IMR-90 (cell line): ENCODE results near the gene PTAR1. TPM values are rescaled to one million over a fixed set of nuclear protein-coding genes. Genes with fewer than 3 reads are reported as not detected.

Source experiments
- ATAC-seq: fragments of 200-7000 bp; cut with Tn5 transposase; 2 replicates; pipeline ENCODE4 v1.9.1; 2020; ENCODE audit warnings: low read depth, mild to moderate bottlenecking, moderate library complexity
- BruUV-seq: library from RNA; stranded (reverse); fragments of 400-500 nt; replicated peaks from 2 replicates; lab custom pipeline; 2021; lab: Mats Ljungman, UMichigan
- CTCF ChIA-PET: fragments of 300-600 bp; formaldehyde crosslinking; extraction: SDS; loops from one replicate; lab custom pipeline; 2021; ENCODE audit warnings: antibody characterized with exemption; lab: Yijun Ruan, JAX
- POLR2A ChIA-PET: fragments of 300-600 bp; sonication (Branson Sonifier 250); formaldehyde crosslinking; loops from one replicate; lab custom pipeline; 2022; ENCODE audit warnings: antibody characterized with exemption; ENCODE audit not compliant: unreplicated experiment; lab: Charles Lee
- DNase-seq: peaks from one replicate; pipeline ENCODE4 v3.0.0; 2013
- H2AFZ ChIP-seq: replicated peaks from 2 replicates; pipeline ENCODE3; 2013; ENCODE audit warnings: low read length, mild to moderate bottlenecking; ENCODE audit not compliant: poor library complexity
- H2AK5ac ChIP-seq: 2 replicates; pipeline ENCODE4 v1.6.1; 2013; ENCODE audit warnings: low read depth, low read length, inconsistent platforms
- H2AK9ac ChIP-seq: replicated peaks from 2 replicates; pipeline ENCODE3; 2013; ENCODE audit warnings: mild to moderate bottlenecking, low read depth, low read length, moderate library complexity; ENCODE audit not compliant: poor library complexity
- H2BK120ac ChIP-seq: 2 replicates; pipeline ENCODE4 v1.6.1; 2013; ENCODE audit warnings: low read depth, low read length, inconsistent platforms
- H2BK15ac ChIP-seq: 3 replicates; pipeline ENCODE4 v1.6.1; 2013; ENCODE audit warnings: low read depth, low read length, inconsistent platforms
- H2BK20ac ChIP-seq: 2 replicates; pipeline ENCODE4 v1.6.1; 2013; ENCODE audit warnings: low read depth, mild to moderate bottlenecking, inconsistent platforms, low read length, moderate library complexity
- H2BK5ac ChIP-seq: 2 replicates; pipeline ENCODE4 v1.6.1; 2013; ENCODE audit warnings: mild to moderate bottlenecking, low read depth, low read length, inconsistent platforms; ENCODE audit not compliant: poor library complexity, severe bottlenecking
- H3K14ac ChIP-seq: replicated peaks from 2 replicates; pipeline ENCODE4 v1.6.1; 2013; ENCODE audit warnings: low read depth, low read length, inconsistent platforms
- H3K18ac ChIP-seq: 2 replicates; pipeline ENCODE4 v1.6.1; 2013; ENCODE audit warnings: low read depth, low read length, control low read depth
- H3K23ac ChIP-seq: 2 replicates; pipeline ENCODE4 v1.6.1; 2013; ENCODE audit warnings: low read depth, low read length, inconsistent platforms
- H3K27ac ChIP-seq: 2 replicates; pipeline ENCODE4 v1.5.1; 2013; ENCODE audit warnings: mild to moderate bottlenecking, control low read depth, low read length; ENCODE audit not compliant: insufficient read depth
- H3K27me3 ChIP-seq: 2 replicates; pipeline ENCODE4 v1.6.1; 2013; ENCODE audit warnings: low read length; ENCODE audit not compliant: control insufficient read depth, insufficient read depth
- H3K36me3 ChIP-seq: 2 replicates; pipeline ENCODE4 v1.6.1; 2013; ENCODE audit warnings: low read length, mixed read lengths; ENCODE audit not compliant: control insufficient read depth, insufficient read depth
- H3K4ac ChIP-seq: 2 replicates; pipeline ENCODE4 v1.6.1; 2013; ENCODE audit warnings: low read depth, low read length, inconsistent platforms
- H3K4me1 ChIP-seq: 2 replicates; pipeline ENCODE4 v1.6.1; 2013; ENCODE audit warnings: low read length, mixed read lengths; ENCODE audit not compliant: control insufficient read depth, insufficient read depth
- H3K4me2 ChIP-seq: 2 replicates; pipeline ENCODE4 v1.6.1; 2013; ENCODE audit warnings: low read depth, mild to moderate bottlenecking, control low read depth, low read length, moderate library complexity
- H3K4me3 ChIP-seq: 2 replicates; pipeline ENCODE4 v1.5.1; 2013; ENCODE audit warnings: low read depth, mild to moderate bottlenecking, control low read depth, low read length, moderate library complexity; ENCODE audit not compliant: insufficient read depth
- H3K56ac ChIP-seq: 2 replicates; pipeline ENCODE4 v1.6.1; 2013; ENCODE audit warnings: low read length, inconsistent platforms; ENCODE audit not compliant: insufficient read depth; ENCODE audit errors: extremely low read depth
- H3K79me1 ChIP-seq, 2 experiments: 2 replicates each; pipeline ENCODE4 v1.6.1; 2013; ENCODE audit warnings: low read length in 2 of 2, inconsistent platforms in 1 of 2, low read depth in 1 of 2
- H3K9ac ChIP-seq: 2 replicates; pipeline ENCODE4 v1.6.1; 2013; ENCODE audit warnings: low read depth, low read length, control low read depth
- H3K9me1 ChIP-seq: 2 replicates; pipeline ENCODE4 v1.6.1; 2013; ENCODE audit warnings: low read length, inconsistent platforms; ENCODE audit not compliant: insufficient read depth
- H3K9me3 ChIP-seq: 2 replicates; pipeline ENCODE4 v1.6.1; 2013; ENCODE audit warnings: low read length; ENCODE audit not compliant: control insufficient read depth, insufficient read depth
- H4K20me1 ChIP-seq: 2 replicates; pipeline ENCODE4 v1.6.1; 2013; ENCODE audit warnings: low read length, inconsistent platforms; ENCODE audit not compliant: insufficient read depth
- H4K5ac ChIP-seq: 2 replicates; pipeline ENCODE4 v1.6.1; 2013; ENCODE audit warnings: mild to moderate bottlenecking, low read depth, low read length, control low read depth
- H4K8ac ChIP-seq, 2 experiments: 2 replicates each; pipeline ENCODE4 v1.6.1; 2013; ENCODE audit warnings: low read depth in 2 of 2, low read length in 2 of 2, control low read depth in 1 of 2, inconsistent platforms in 1 of 2
- H4K91ac ChIP-seq: 2 replicates; pipeline ENCODE4 v1.6.1; 2013; ENCODE audit warnings: low read depth, low read length, inconsistent platforms; ENCODE audit not compliant: insufficient read depth
- BHLHE40 ChIP-seq: fragments of 150-350 bp; IDR thresholded peaks from 2 replicates; pipeline ENCODE4 v1.6.1; 2016; ENCODE audit warnings: mild to moderate bottlenecking, low read depth, low read length
- CEBPB ChIP-seq: IDR thresholded peaks from 2 replicates; pipeline ENCODE4 v1.6.1; 2012; ENCODE audit warnings: low read depth, low read length, improper control_type of control experiment
- CHD1 ChIP-seq: IDR thresholded peaks from 2 replicates; pipeline ENCODE4 v1.6.1; 2012; ENCODE audit warnings: low read depth, low read length, improper control_type of control experiment
- FOS ChIP-seq: fragments of 150-350 bp; IDR thresholded peaks from 2 replicates; pipeline ENCODE4 v1.6.1; 2016; ENCODE audit warnings: low read depth, low read length
- MAFK ChIP-seq: IDR thresholded peaks from 2 replicates; pipeline ENCODE4 v1.6.1; 2012; ENCODE audit warnings: low read depth, low read length, improper control_type of control experiment
- MAZ ChIP-seq: IDR thresholded peaks from 2 replicates; pipeline ENCODE4 v1.6.1; 2012; ENCODE audit warnings: low read depth, mild to moderate bottlenecking, low read length, improper control_type of control experiment, moderate library complexity, borderline replicate concordance
- MXI1 ChIP-seq: IDR thresholded peaks from 2 replicates; pipeline ENCODE4 v1.6.1; 2012; ENCODE audit warnings: low read depth, mild to moderate bottlenecking, low read length, moderate library complexity, borderline replicate concordance
- NFE2L2 ChIP-seq: fragments of 150-350 bp; IDR thresholded peaks from 2 replicates; pipeline ENCODE4 v1.6.1; 2016; ENCODE audit warnings: low read depth, mild to moderate bottlenecking, low read length
- POLR2A ChIP-seq: IDR thresholded peaks from 2 replicates; pipeline ENCODE4 v1.6.1; 2012; ENCODE audit warnings: mild to moderate bottlenecking, low read depth, low read length
- RAD21 ChIP-seq: IDR thresholded peaks from 2 replicates; pipeline ENCODE4 v1.6.1; 2012; ENCODE audit warnings: low read length, improper control_type of control experiment
- RCOR1 ChIP-seq: IDR thresholded peaks from 2 replicates; pipeline ENCODE4 v1.6.1; 2012; ENCODE audit warnings: mild to moderate bottlenecking, low read length, improper control_type of control experiment; ENCODE audit not compliant: insufficient replicate concordance
- RFX5 ChIP-seq: IDR thresholded peaks from 2 replicates; pipeline ENCODE4 v1.8.0; 2012; ENCODE audit warnings: low read depth, mild to moderate bottlenecking, low read length, moderate library complexity
- SMC3 ChIP-seq: fragments of 150-350 bp; IDR thresholded peaks from 2 replicates; pipeline ENCODE4 v1.6.1; 2016; ENCODE audit warnings: low read depth, mild to moderate bottlenecking, antibody characterized with exemption, low read length, moderate library complexity
- WGBS, 2 experiments: methylation state at CpG; one replicate each; pipeline versions ENCODE4 v1.1.5 to v1.1.7; 2013; ENCODE audit warnings: missing lambda C conversion rate in 2 of 2; ENCODE audit not compliant: insufficient read length in 1 of 2; ENCODE audit errors: extremely low coverage in 2 of 2; 5-methylcytosine and 5-hydroxymethylcytosine counted together
- dilution Hi-C: fragments of 300-500 bp; cut with HindIII; formaldehyde crosslinking; loops from one replicate; pipeline ENCODE4 v1.14.3; 2018; ENCODE audit warnings: low sequenced_read_pairs; ENCODE audit not compliant: unreplicated experiment
- in situ Hi-C: fragments of 300-500 bp; cut with MboI; formaldehyde crosslinking; loops from 3 replicates; pipeline ENCODE4 v1.14.3; 2019; ENCODE audit warnings: low sequenced_read_pairs, inconsistent platforms, mixed read lengths
- intact Hi-C: fragments of 100-400 bp; cut with micrococcal nuclease; formaldehyde crosslinking; loops from 2 replicates; pipeline ENCODE4 v1.10.0; 2022
- polyA plus RNA-seq, 3 experiments: library from polyadenylated mRNA; depleted of rRNA; stranded (reverse); fragments of >200 nt; gene quantifications; 2 replicates each; pipeline ENCODE4 v1.2.3, GENCODE V29; 2012; ENCODE audit warnings: low replicate concordance in 1 of 3
- total RNA-seq: library from RNA; depleted of rRNA; stranded (reverse); fragments of >200 nt; gene quantifications from 2 replicates; pipeline ENCODE4 v1.2.3, GENCODE V29; 2012
- TF ChIP-seq, protein P1 (sequence below): conservative IDR thresholded peaks from 2 replicates; pipeline ENCODE4 v1.5.1; 2012; ENCODE audit warnings: mild to moderate bottlenecking, low read depth, low read length, improper control_type of control experiment
- TF ChIP-seq, protein P2 (sequence below): fragments of 150-350 bp; IDR thresholded peaks from 2 replicates; pipeline ENCODE4 v1.6.1; 2016; ENCODE audit warnings: low read depth, mild to moderate bottlenecking, low read length, moderate library complexity, borderline replicate concordance
- TF ChIP-seq, protein P3 (sequence below): fragments of 150-350 bp; IDR thresholded peaks from 2 replicates; pipeline ENCODE4 v1.6.1; 2017; ENCODE audit warnings: mild to moderate bottlenecking, antibody characterized with exemption, low read length, low read depth

PTAR1 gene
- total and polyA plus RNA-seq, 2 of the 4 experiments (the other 2 are of a cell fraction) = 10.6 to 110 TPM

DNA sequence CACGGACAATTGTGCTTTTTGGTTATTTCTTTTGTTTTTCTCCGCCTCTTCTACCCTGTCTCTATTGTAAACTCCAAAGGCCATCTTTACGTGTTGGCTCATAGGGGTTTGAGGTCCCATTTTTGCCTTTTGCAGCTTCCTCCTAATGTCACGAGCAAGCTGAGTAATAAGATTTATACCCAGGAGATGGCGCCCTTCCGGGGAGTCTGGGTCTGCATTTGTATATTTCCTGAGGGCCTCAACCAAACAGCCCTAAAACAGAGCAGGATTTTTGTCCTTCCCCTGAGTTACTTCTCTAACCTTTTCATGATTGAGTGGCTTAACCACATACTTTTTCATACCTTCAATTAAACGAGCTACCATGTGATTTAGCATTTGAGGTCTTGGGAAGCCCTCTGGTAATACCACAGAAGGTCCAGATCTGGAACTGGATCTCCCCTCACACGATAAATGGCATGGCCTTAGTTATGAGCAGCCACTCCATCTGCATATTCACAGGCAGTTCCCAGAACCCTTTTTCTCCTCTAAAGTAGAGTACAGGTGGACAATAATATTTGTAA is 49.6 kb upstream of the PTAR1 start:
- Histone ChIP-seq H4K5ac (no peak overlapping the region), H3K79me1 (no peaks in the 10 kb centered on the region), H2AK5ac (no peak overlapping the region), H3K4me2 (no peak overlapping the region), H3K23ac (no peak overlapping the region), H4K8ac (no peak overlapping the region), H2BK15ac (no peak overlapping the region), H2BK20ac (no peak overlapping the region), H3K14ac (no peak overlapping the region), H4K91ac (no peak overlapping the region), H2AK9ac (no peak overlapping the region), H3K9me3 (no peaks in the 10 kb centered on the region), H3K27me3 (peaks cover 7% of the 10 kb centered on the region), H3K27ac (no peak overlapping the region), H3K4ac (no peak overlapping the region), H3K4me1 (no peaks in the 10 kb centered on the region), H2BK120ac (no peak overlapping the region), H3K9ac (no peak overlapping the region), H4K20me1 (no peaks in the 10 kb centered on the region), H3K36me3 (no peaks in the 10 kb centered on the region), H3K9me1 (no peaks in the 10 kb centered on the region), H3K18ac (no peak overlapping the region), H3K4me3 (no peak overlapping the region), H2BK5ac (no peak overlapping the region), H2AFZ (no peak overlapping the region), H3K56ac (no peak overlapping the region)
- CTCF ChIA-PET = interaction anchor here (0.7 kb wide), 1 partner anchor 227 kb away, joined by 3 read pairs; no protein-coding TSS in a partner anchor
- intact Hi-C loops = loop anchor here (5.0 kb wide), 1 partner anchor 108 kb away; no protein-coding TSS in a partner anchor
- in situ Hi-C loops = loop anchor here (5.0 kb wide), 1 partner anchor 42 kb away; no protein-coding TSS in a partner anchor
- peak; percentile 21 for DNase-seq
- POLR2A ChIA-PET = no interaction called here
- ATAC-seq = no peak
- 100% methylated on average over 2 of the region's 8 CpGs; no CpG with 5 or more reads in 1 of the 2 experiments for WGBS, 2 experiments
- dilution Hi-C loops = no loop called here
- no TSS peak for BruUV-seq
- TF ChIP-seq RFX5 (no peak), POLR2A (no peak), MAFK (no peak), MAZ (no peak), RCOR1 (no peak), FOS (no peak), CHD1 (no peak), NFE2L2 (no peak), BHLHE40 (no peak), MXI1 (no peak), SMC3 (peak; percentile 69), CEBPB (no peak), RAD21 (peak; percentile 51)
- TF ChIP-seq, protein P1, sequence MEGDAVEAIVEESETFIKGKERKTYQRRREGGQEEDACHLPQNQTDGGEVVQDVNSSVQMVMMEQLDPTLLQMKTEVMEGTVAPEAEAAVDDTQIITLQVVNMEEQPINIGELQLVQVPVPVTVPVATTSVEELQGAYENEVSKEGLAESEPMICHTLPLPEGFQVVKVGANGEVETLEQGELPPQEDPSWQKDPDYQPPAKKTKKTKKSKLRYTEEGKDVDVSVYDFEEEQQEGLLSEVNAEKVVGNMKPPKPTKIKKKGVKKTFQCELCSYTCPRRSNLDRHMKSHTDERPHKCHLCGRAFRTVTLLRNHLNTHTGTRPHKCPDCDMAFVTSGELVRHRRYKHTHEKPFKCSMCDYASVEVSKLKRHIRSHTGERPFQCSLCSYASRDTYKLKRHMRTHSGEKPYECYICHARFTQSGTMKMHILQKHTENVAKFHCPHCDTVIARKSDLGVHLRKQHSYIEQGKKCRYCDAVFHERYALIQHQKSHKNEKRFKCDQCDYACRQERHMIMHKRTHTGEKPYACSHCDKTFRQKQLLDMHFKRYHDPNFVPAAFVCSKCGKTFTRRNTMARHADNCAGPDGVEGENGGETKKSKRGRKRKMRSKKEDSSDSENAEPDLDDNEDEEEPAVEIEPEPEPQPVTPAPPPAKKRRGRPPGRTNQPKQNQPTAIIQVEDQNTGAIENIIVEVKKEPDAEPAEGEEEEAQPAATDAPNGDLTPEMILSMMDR = peak; percentile 50
- TF ChIP-seq, protein P2, sequence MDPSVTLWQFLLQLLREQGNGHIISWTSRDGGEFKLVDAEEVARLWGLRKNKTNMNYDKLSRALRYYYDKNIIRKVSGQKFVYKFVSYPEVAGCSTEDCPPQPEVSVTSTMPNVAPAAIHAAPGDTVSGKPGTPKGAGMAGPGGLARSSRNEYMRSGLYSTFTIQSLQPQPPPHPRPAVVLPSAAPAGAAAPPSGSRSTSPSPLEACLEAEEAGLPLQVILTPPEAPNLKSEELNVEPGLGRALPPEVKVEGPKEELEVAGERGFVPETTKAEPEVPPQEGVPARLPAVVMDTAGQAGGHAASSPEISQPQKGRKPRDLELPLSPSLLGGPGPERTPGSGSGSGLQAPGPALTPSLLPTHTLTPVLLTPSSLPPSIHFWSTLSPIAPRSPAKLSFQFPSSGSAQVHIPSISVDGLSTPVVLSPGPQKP = no peak
- TF ChIP-seq, protein P3, sequence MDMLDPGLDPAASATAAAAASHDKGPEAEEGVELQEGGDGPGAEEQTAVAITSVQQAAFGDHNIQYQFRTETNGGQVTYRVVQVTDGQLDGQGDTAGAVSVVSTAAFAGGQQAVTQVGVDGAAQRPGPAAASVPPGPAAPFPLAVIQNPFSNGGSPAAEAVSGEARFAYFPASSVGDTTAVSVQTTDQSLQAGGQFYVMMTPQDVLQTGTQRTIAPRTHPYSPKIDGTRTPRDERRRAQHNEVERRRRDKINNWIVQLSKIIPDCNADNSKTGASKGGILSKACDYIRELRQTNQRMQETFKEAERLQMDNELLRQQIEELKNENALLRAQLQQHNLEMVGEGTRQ = no peak
